Muscle of back (tissue), 11 donors: Measurements from ENCODE around the gene PRR7. TPM values are rescaled to one million over a fixed set of nuclear protein-coding genes. Genes with fewer than 3 reads are reported as not detected.

Experiments used
- DNase-seq, 3 donors: peaks; one replicate each; pipeline versions ENCODE4 v3.0.0 to v3.0.0-alpha.2; 2013
- polyA plus RNA-seq, 10 donors: library from polyadenylated mRNA; unstranded; fragments of 120-200 nt; gene quantifications; one replicate each; pipeline ENCODE4 v1.2.1, GENCODE V29; 2013; ENCODE audit not compliant: insufficient read length in 10 of 10

Gene PRR7
- polyA plus RNA-seq, 10 donors: 0.43 to 1.4 (median 0.78) TPM

GRCh38 chr5:177496727-177497291 lies 50.2 kb downstream of the PRR7 start:
- DNase-seq: peak; percentile 89 to 97 (median 95)

- peak; percentile 97 to 99 (median 99) for DNase-seq
Observed at GRCh38 chr5:177497292-177498012, 50.8 kb downstream of the PRR7 start, which contains the start of gene PDLIM7. Gene PDLIM7 (minus strand): TSS chr5:177497604. CDS start chr5:177496512, 1,092 bp downstream.

- DNase-seq: no peak
Observed at GRCh38 chr5:177498013-177498787, 51.6 kb downstream of the PRR7 start.

- no peak for DNase-seq
Observed at GRCh38 chr5:177499842-177500241, 53.2 kb downstream of the PRR7 start.

- peak; percentile 75 to 92 (median 88) for DNase-seq
Observed at GRCh38 chr5:177500685-177501522, 54.3 kb downstream of the PRR7 start.

GRCh38 chr5:177501874-177502678 lies 55.5 kb downstream of the PRR7 start:
- no peak for DNase-seq

- no peak for DNase-seq
Observed at GRCh38 chr5:177502886-177503285, 56.3 kb downstream of the PRR7 start.

- DNase-seq: no peak
Observed at GRCh38 chr5:177503351-177504085, 56.9 kb downstream of the PRR7 start.

- no peak for DNase-seq
Observed at GRCh38 chr5:177504086-177505056, 57.8 kb downstream of the PRR7 start.

- no peak for DNase-seq
Observed at GRCh38 chr5:177505075-177505474, 58.5 kb downstream of the PRR7 start.

Other genes starting within 250 kb of the PRR7 start
- 10 to 100 TPM; 17.9 to 27.1 (median 21.1) TPM for gene RAB24, start 143.1 kb upstream of the PRR7 start, polyA plus RNA-seq
- 100 to 1,000 TPM in 1 of 10 donors, 10 to 100 TPM in 9; 67.0 to 103 (median 74.0) TPM for gene PRELID1, start 143.0 kb upstream of the PRR7 start, polyA plus RNA-seq
- gene MXD3, start 134.9 kb upstream of the PRR7 start, polyA plus RNA-seq: 10 to 100 TPM; 12.0 to 26.9 (median 16.3) TPM
- 10 to 100 TPM; 53.9 to 87.5 (median 67.8) TPM for gene LMAN2, start 95.1 kb upstream of the PRR7 start, polyA plus RNA-seq
- gene RGS14, start 88.9 kb upstream of the PRR7 start, polyA plus RNA-seq: 10 to 100 TPM in 8 of 10 donors, 1 to 10 TPM in 2; 7.1 to 21.2 (median 12.9) TPM
- gene SLC34A1, start 62.4 kb upstream of the PRR7 start, polyA plus RNA-seq: under 1 TPM in 3 of 10 donors, not detected in 7; 0.08 to 0.20 (median 0.14) TPM
- not detected for gene PFN3, start 46.2 kb upstream of the PRR7 start, polyA plus RNA-seq
- gene F12, start 37.2 kb upstream of the PRR7 start, polyA plus RNA-seq: 1 to 10 TPM in 1 of 10 donors, under 1 TPM in 8, not detected in 1; 0.17 to 1.1 (median 0.39) TPM
- 10 to 100 TPM; 12.1 to 23.3 (median 17.2) TPM for gene GRK6, start 20.1 kb upstream of the PRR7 start, polyA plus RNA-seq
- gene DBN1, start 26.8 kb downstream of the PRR7 start, polyA plus RNA-seq: 100 to 1,000 TPM; 157 to 266 (median 221) TPM
- 100 to 1,000 TPM; 167 to 339 (median 246) TPM for gene PDLIM7, start 50.8 kb downstream of the PRR7 start, polyA plus RNA-seq
- gene DOK3, start 63.0 kb downstream of the PRR7 start, polyA plus RNA-seq: 1 to 10 TPM; 4.1 to 9.4 (median 5.6) TPM
- 10 to 100 TPM; 41.3 to 65.3 (median 47.6) TPM for gene DDX41, start 70.1 kb downstream of the PRR7 start, polyA plus RNA-seq
- 10 to 100 TPM; 35.6 to 76.9 (median 45.2) TPM for gene FAM193B, start 107.7 kb downstream of the PRR7 start, polyA plus RNA-seq
- 100 to 1,000 TPM; 104 to 148 (median 114) TPM for gene TMED9, start 145.4 kb downstream of the PRR7 start, polyA plus RNA-seq
- 10 to 100 TPM; 14.6 to 22.1 (median 18.4) TPM for gene B4GALT7, start 153.3 kb downstream of the PRR7 start, polyA plus RNA-seq